Prostate gland (tissue), 2 donors: ENCODE results near the gene SLIT3. TPM values are rescaled to one million over a fixed set of nuclear protein-coding genes. Genes with fewer than 3 reads are reported as not detected.

Experiments used
- DNase-seq: peaks from one replicate; pipeline ENCODE4 v3.0.0-alpha.2; 2019; ENCODE audit warnings: low spot score
- H3K27ac ChIP-seq, 2 donors: fragments of 200-600 bp; sonication (generic); 2 replicates each; pipeline ENCODE4 v1.5.1; 2017 to 2019
- H3K27me3 ChIP-seq: fragments of 200-600 bp; sonication (generic); replicated peaks from 2 replicates; pipeline ENCODE4 v1.5.1; 2019; ENCODE audit not compliant: insufficient read depth
- H3K36me3 ChIP-seq, 2 donors: fragments of 200-600 bp; sonication (generic); 1 replicate in 1 of 2; 2 replicates in 1 of 2; pipeline versions ENCODE4 v1.5.1 to v1.8.1; 2017 to 2019
- H3K4me1 ChIP-seq: fragments of 200-600 bp; sonication (generic); replicated peaks from 2 replicates; pipeline ENCODE4 v1.5.1; 2019
- H3K4me3 ChIP-seq, 2 donors: fragments of 200-600 bp; sonication (generic); 2 replicates each; pipeline ENCODE4 v1.5.1; 2017 to 2019
- H3K9me3 ChIP-seq: fragments of 200-600 bp; sonication (generic); 2 replicates; pipeline ENCODE4 v1.5.1; 2017
- CTCF ChIP-seq, 4 experiments: fragments of 200-600 bp in 2 of 4; fragments of 450-650 bp in 2 of 4; sonication (generic) in 2 of 4; IDR thresholded peaks; 1 replicate in 3 of 4; 2 replicates in 1 of 4; pipeline ENCODE4 v1.5.1; 2016 to 2019; ENCODE audit warnings: antibody characterized with exemption in 4 of 4, mild to moderate bottlenecking in 2 of 4, moderate library complexity in 2 of 4
- POLR2A ChIP-seq: fragments of 450-650 bp; IDR thresholded peaks from one replicate; pipeline ENCODE4 v1.6.1; 2016; ENCODE audit warnings: antibody characterized with exemption, mild to moderate bottlenecking
- POLR2AphosphoS5 ChIP-seq: sonication (generic); formaldehyde crosslinking; IDR thresholded peaks from one replicate; pipeline ENCODE4 v1.6.1; 2017; ENCODE audit warnings: antibody characterized with exemption
- WGBS: methylation state at CpG from one replicate; pipeline ENCODE4 v1.1.5; 2018; 5-methylcytosine and 5-hydroxymethylcytosine counted together
- intact Hi-C: fragments of 100-400 bp; cut with DNase I; formaldehyde crosslinking; loops from one replicate; pipeline ENCODE4 v1.14.2; 2022
- total RNA-seq, 2 donors: library from RNA; depleted of rRNA; stranded (reverse); fragments of >200 nt; gene quantifications; one replicate each; pipeline ENCODE4 v1.1.0, GENCODE V29; 2016

Gene SLIT3
- total RNA-seq, 2 donors from 2014 or later = 8.3 TPM

DNA sequence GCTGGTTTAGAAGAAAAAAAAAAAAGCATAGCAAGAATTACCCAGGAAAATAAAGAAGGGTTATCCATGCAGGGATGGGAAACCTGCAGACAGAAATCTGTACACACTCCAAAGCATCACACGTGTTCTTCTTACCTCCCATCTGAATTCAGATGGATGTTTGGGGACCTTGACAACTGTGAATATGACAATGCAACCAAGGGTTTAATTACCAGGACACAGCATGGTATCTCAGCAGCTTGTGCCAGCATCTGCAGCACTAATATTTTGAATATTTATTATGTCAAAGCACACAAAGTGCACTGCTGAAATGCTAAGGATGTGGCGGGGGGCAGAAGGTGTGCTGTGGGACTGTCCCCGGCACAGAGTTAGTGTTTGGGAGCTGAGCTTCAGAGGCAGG, 47.9 kb downstream of the SLIT3 start:
- 86% methylated on average over 3 of the region's 3 CpGs for WGBS

DNA sequence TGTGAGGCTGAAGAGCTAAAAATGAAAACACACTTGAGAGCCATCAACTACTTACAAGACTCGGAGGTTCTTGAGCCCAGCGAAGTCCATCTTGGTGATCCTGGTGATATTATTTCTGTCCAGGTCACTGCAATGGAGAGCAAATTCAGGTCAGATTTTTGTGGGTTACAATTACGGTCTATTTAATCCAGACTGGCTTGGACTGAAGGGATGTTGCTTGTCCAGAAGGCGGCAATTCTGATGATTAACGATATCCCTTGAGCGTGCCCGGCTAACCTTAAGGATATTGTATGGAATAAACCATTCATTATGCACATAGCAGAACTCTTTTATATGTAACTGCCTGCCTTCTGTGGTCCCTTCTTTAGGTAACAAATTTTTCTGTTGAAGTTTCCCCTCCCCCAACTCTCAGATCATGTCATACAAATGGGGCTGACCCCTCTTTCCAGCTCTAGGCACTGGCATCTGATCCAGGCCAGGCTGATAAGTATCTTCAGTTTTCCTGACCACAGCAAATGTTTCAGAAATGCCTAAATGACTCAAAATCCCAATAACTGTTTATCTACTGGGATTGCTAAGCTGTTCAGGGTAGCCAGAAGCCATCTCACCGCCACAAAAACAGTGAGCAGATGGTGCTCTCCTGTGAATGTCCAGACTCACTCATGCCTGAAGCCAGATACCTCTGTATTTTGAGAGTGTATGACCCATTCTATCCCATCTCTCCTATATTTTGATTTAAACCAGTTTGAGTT, 49.4 kb downstream of the SLIT3 start:
- no peak overlapping the region for H3K27ac ChIP-seq
- H3K9me3 ChIP-seq = no peaks in the 10 kb centered on the region
- H3K27me3 ChIP-seq = no peaks in the 10 kb centered on the region
- 90% methylated on average over 8 of the region's 8 CpGs for WGBS
- TF ChIP-seq CTCF (IDR thresholded peaks at IDR 0.05) (no peak), POLR2A (no peak), POLR2AphosphoS5 (no peak)
- no peaks in the 10 kb centered on the region for H3K36me3 ChIP-seq
- H3K4me1 ChIP-seq = no peaks in the 10 kb centered on the region
- no peak for DNase-seq
- intact Hi-C loops = no loop called here
- no peak overlapping the region for H3K4me3 ChIP-seq

More for the DNA sequence above, 47.9 kb downstream of the SLIT3 start:
- TF ChIP-seq POLR2A = no peak
- no peak for DNase-seq
- Histone ChIP-seq H3K9me3 (no peaks in the 10 kb centered on the region), H3K4me1 (no peaks in the 10 kb centered on the region), H3K36me3 (no peaks in the 10 kb centered on the region), H3K27me3 (no peaks in the 10 kb centered on the region), H3K4me3 (no peak overlapping the region), H3K27ac (no peak overlapping the region)
- intact Hi-C loops = no loop called here

DNA sequence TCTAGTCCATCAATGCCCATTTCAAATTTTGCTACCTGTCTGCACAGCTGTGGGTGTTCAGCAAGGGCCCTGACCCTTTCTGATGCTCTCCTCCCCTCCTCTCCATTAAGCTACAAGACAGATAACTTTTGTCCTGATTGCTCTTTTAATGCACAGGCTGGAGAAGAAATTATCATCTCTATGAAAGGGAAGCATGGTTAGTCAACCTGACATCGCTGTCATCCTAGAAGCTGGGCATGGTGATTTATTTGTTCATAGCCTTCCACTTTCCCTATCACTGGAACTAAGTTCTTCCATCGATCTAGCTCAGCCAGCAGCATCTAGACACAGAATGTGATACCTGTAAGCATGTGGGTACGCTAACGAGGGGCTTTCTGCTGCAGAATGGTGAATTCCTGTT, 50.1 kb downstream of the SLIT3 start:
- no peak overlapping the region for H3K4me3 ChIP-seq
- whole genome bisulfite sequencing = 91% methylated on average over 4 of the region's 4 CpGs
- no peak overlapping the region for H3K27ac ChIP-seq
- no peaks in the 10 kb centered on the region for H3K27me3 ChIP-seq
- intact Hi-C loops = no loop called here
- no peaks in the 10 kb centered on the region for H3K9me3 ChIP-seq
- H3K4me1 ChIP-seq = no peaks in the 10 kb centered on the region
- no peaks in the 10 kb centered on the region for H3K36me3 ChIP-seq
- TF ChIP-seq CTCF (IDR thresholded peaks at IDR 0.05) (no peak), POLR2A (no peak)
- DNase-seq = no peak

DNA sequence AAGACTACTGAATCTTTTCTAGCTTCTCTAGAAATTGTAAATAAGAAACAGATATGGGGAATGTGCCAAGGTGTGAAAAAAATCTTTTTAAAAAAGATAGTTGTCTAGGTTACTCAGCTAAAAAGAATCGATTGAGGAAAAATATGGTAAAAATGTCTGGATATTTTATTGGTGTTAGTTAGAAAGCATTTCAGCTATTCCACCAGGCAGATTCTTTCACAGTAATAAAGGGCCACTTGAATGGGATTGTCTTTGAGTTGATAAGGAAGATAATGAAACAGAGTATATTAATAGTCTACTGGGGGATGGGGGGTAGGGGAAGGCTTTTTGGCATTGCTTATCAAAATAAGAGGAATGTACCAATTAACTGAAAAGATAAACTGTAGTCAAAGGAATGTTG, 51.9 kb downstream of the SLIT3 start:
- intact Hi-C loops = no loop called here
- H3K9me3 ChIP-seq = no peaks in the 10 kb centered on the region
- no peaks in the 10 kb centered on the region for H3K4me1 ChIP-seq
- TF ChIP-seq CTCF (IDR thresholded peaks at IDR 0.05) = no peak
- no peak for TF ChIP-seq POLR2A
- no peak for TF ChIP-seq POLR2AphosphoS5
- H3K27ac ChIP-seq = no peak overlapping the region
- no peaks in the 10 kb centered on the region for H3K27me3 ChIP-seq
- WGBS = 22% methylated on average over 1 of the region's 1 CpG
- no peaks in the 10 kb centered on the region for H3K36me3 ChIP-seq
- H3K4me3 ChIP-seq = no peak overlapping the region
- DNase-seq = no peak

- WGBS = 72% methylated on average over 3 of the region's 3 CpGs
- no peaks in the 10 kb centered on the region for H3K27me3 ChIP-seq
- intact Hi-C loops = no loop called here
- H3K36me3 ChIP-seq = no peaks in the 10 kb centered on the region
- no peaks in the 10 kb centered on the region for H3K9me3 ChIP-seq
- DNase-seq = no peak
- no peak overlapping the region for H3K27ac ChIP-seq
- TF ChIP-seq POLR2A = no peak
- no peak for TF ChIP-seq CTCF (IDR thresholded peaks at IDR 0.05)
- TF ChIP-seq POLR2AphosphoS5 = no peak
- no peaks in the 10 kb centered on the region for H3K4me1 ChIP-seq
- no peak overlapping the region for H3K4me3 ChIP-seq
Measured at GRCh38 chr5:169248550-169248949, 52.4 kb downstream of the SLIT3 start.
